H1 (cell line): ENCODE results near the gene MRPL41.

ENCODE experiments used
- BRCA1 ChIP-seq: IDR thresholded peaks from 2 replicates; pipeline ENCODE4 v1.6.1; 2012; ENCODE audit warnings: low read depth, low read length, improper control_type of control experiment
- CREB1 ChIP-seq: IDR thresholded peaks from 2 replicates; pipeline ENCODE4 v1.6.1; 2012; ENCODE audit warnings: inconsistent platforms
- POLR2A ChIP-seq, 2 experiments: IDR thresholded peaks; 1 replicate in 1 of 2; 2 replicates in 1 of 2; pipeline ENCODE4 v1.6.1; 2011; ENCODE audit warnings: low read depth in 2 of 2, low read length in 2 of 2, mild to moderate bottlenecking in 2 of 2; ENCODE audit errors: control extremely low read depth in 1 of 2
- SRF ChIP-seq: IDR thresholded peaks from 2 replicates; pipeline ENCODE4 v1.6.1; 2011; ENCODE audit warnings: mild to moderate bottlenecking, low read depth, low read length, moderate library complexity
- SUZ12 ChIP-seq: fragments of 200-600 bp; sonication (generic); IDR thresholded peaks from 2 replicates; pipeline ENCODE4 v1.6.1; 2012; ENCODE audit warnings: mild to moderate bottlenecking, inconsistent platforms, low read length, moderate library complexity, mixed read lengths
- TF ChIP-seq, protein P1 (sequence below), 3 experiments: IDR thresholded peaks; 1 replicate in 2 of 3; 2 replicates in 1 of 3; pipeline versions ENCODE4 v1.5.1 to v1.6.1; 2011; ENCODE audit warnings: low read length in 3 of 3, mild to moderate bottlenecking in 3 of 3, inconsistent platforms in 2 of 3, low read depth in 1 of 3, moderate library complexity in 1 of 3; ENCODE audit not compliant: insufficient read depth in 1 of 3; ENCODE audit errors: control extremely low read depth in 1 of 3

- TF ChIP-seq SUZ12 = no peak
- TF ChIP-seq, protein P1, sequence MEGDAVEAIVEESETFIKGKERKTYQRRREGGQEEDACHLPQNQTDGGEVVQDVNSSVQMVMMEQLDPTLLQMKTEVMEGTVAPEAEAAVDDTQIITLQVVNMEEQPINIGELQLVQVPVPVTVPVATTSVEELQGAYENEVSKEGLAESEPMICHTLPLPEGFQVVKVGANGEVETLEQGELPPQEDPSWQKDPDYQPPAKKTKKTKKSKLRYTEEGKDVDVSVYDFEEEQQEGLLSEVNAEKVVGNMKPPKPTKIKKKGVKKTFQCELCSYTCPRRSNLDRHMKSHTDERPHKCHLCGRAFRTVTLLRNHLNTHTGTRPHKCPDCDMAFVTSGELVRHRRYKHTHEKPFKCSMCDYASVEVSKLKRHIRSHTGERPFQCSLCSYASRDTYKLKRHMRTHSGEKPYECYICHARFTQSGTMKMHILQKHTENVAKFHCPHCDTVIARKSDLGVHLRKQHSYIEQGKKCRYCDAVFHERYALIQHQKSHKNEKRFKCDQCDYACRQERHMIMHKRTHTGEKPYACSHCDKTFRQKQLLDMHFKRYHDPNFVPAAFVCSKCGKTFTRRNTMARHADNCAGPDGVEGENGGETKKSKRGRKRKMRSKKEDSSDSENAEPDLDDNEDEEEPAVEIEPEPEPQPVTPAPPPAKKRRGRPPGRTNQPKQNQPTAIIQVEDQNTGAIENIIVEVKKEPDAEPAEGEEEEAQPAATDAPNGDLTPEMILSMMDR (IDR thresholded peaks at IDR 0.05; ENCODE audit: control extremely low read depth in 1 of 3, insufficient read depth in 1 of 3, low read depth in 1 of 3, low read length in 3 of 3) = no peak
- TF ChIP-seq SRF = no peak
- TF ChIP-seq BRCA1 = no peak
- TF ChIP-seq CREB1 = no peak
- no peak for TF ChIP-seq POLR2A (IDR thresholded peaks at IDR 0.05; ENCODE audit: control extremely low read depth in 1 of 2, low read depth in 2 of 2, low read length in 2 of 2)
These were observed 23.7 kb downstream of the MRPL41 start for GRCh38 chr9:137575364-137575715.
